T-helper 2 cell (primary cell): ENCODE results near the gene ADAMTS2.
A peak's percentile ranks its signal among the peaks of the same experiment; 100 is the strongest.

Experiments used
- DNase-seq, 5 experiments: peaks; one replicate each; pipeline versions ENCODE4 v3.0.0 to v3.0.0-alpha.2; 2012 to 2022

The ADAMTS2 gene

GRCh38 chr5:179170606-179171005 is 174.7 kb downstream of the ADAMTS2 start:
- no peak for DNase-seq

GRCh38 chr5:179169836-179170235 is 175.4 kb downstream of the ADAMTS2 start:
- no peak for DNase-seq

DNA sequence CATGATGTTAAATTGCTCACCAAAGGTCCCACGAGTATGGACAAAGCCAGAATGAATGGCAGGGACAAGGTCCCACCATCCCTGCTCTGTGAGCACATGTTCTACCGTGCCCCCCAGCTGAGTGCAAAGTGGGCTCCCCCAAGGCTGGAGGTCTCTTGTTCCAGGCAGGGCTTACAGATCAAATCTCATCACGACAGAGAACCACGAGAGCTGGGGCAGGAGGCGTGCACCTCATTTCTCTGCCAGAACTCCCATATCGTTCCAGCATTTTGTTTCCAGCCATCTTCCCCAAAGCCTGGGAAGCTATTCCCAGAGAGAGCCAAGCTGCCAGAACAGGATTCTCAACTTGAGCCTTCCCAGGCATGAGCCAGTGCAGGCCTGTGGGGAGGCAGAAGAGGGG is 176.6 kb downstream of the ADAMTS2 start:
- DNase-seq: no peak

DNA sequence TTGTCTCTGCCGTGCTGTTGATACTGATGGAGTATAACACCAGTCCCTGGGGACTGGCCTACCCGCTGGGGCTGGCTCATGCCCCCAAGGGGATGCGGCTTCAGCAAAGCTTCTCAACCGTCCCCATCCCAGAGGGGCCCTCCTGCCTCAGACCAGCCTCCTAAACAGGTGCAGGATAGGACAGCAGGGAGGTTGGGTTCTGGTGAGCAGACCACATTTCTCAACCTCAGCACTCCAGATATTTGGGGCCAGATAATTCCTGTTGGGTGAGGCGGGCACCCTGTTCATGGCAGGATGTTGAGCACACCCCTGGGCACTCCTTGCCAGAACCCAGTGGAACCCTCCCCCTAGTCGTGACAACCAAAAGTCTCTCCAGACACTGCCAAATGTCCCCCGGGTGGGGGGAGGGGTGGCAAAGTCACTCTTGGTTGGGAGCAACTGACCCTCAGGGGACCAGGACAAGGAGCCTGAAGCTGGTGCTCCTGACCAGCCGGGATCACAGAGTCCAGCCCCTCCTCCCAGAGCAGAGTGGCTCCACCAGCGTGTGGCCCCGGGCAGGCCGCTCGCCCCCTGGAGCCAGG is 177.3 kb downstream of the ADAMTS2 start:
- no peak for DNase-seq

- DNase-seq: peak; percentile 17 to 50 (median 41)
Observed at GRCh38 chr5:179166886-179167841, 178.1 kb downstream of the ADAMTS2 start.

- DNase-seq: no peak
Observed at GRCh38 chr5:179166171-179166885, 178.9 kb downstream of the ADAMTS2 start.

- DNase-seq: no peak
Observed at GRCh38 chr5:179165421-179166170, 179.7 kb downstream of the ADAMTS2 start.

GRCh38 chr5:179164331-179165311 is 180.6 kb downstream of the ADAMTS2 start:
- DNase-seq: no peak

DNA sequence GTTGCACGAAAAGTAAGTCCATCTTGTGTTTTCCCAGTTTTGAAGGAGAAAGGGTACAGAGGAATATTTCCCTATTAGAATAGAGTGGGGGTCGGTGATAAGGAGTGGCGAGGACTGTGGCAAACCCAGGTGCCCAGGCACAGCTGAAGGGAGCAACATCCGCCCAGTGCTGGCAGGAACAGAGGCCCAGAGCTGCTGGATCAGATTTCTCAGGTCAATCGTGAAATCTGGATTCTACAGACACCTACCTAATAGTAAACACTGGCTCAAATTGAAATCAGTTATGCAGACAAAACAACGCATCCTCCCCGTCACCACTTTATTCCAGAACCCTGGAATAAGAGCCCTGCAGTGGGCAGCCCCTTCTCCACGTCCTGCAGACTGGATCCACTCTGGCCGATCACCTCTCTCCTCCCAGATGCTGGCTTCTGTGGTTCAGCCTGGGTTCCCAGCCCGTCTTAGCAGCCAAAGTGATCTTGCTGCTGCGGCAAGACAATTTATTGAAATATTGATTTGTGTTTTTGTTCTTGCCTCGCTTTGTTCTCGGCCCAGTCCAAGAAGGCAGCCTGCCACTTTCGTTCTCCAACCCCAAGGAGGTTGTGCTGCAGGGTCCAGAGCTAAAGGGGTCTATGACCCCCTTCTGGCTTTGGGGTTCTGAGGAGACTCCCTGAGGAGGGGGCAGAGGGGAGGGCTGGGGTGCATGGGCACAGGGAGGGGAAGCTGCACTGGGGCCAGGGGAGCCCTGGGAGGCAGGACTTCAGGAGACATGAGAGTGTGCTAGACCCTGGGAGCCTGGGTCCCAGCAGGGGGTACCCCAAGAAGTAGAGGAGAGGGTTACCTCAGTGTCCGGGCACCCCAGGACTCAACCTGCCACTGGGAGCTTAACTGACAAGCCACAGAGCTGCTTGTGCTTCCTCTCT is 181.8 kb downstream of the ADAMTS2 start:
- no peak for DNase-seq

DNA sequence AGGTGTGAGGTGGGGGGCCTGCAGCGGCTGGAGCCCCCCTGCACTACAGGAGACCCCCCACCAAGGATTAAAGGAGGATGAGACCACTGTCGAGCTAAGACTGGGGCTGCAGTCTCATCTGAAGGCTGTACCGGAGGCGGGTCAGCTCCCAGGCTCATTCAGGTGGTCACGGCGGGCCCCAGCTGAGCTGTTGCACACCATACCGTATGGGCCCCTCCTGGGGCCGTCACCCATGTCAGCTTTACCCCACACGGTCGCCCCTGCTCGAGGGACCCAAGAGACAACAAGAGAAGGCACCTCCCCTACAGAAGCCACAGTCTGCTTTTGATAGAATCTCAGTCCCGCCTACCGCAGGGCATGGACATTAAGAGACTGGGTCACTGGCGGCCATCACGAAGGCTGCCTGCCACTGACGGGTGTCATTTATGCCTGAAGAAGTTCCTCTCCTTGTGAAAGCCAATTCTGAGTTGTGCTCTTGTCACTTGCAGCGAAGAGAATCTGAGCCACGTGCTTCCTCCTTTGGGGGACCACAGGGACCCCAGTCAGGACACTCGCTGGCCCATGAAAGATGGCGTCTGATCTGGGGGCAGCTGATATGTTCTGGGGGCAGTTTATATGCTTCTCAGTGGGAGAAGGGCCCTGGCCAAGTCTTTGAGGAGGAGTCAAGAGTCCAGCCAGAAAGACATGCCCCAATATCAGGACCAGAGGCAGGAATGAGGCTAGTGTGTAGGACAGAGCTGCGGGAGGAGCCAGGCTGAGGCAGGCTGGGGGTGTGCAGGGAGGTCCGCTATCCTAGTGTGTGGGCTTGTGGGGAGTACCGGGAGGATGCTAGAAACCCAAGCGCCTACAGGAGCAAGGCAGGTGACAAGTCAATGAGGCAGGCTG is 182.7 kb downstream of the ADAMTS2 start:
- no peak for DNase-seq

DNA sequence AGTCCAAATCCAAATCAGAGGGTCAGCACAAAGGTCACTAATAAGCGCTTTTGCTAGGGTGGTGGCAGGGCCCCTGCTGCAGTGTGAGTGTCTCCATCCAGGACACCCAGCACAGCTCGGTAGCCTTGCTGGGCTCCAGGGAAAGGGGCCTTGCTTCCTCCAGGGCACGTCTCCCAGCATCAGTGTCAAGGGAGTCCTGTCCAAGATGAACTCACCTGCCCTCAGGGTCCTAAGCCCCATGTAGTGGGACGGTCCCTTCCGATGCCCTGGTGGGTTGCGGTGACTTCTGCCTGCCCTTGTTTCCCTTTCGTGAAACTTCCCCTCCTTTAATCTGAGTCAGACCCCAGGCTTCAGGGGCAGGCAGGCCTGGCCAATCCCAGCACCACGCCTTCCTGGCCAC is 183.4 kb downstream of the ADAMTS2 start:
- no peak for DNase-seq

GRCh38 chr5:179160584-179160983 is 184.7 kb downstream of the ADAMTS2 start:
- DNase-seq: no peak

- DNase-seq: no peak
Observed at GRCh38 chr5:179158556-179158955, 186.7 kb downstream of the ADAMTS2 start.

DNA sequence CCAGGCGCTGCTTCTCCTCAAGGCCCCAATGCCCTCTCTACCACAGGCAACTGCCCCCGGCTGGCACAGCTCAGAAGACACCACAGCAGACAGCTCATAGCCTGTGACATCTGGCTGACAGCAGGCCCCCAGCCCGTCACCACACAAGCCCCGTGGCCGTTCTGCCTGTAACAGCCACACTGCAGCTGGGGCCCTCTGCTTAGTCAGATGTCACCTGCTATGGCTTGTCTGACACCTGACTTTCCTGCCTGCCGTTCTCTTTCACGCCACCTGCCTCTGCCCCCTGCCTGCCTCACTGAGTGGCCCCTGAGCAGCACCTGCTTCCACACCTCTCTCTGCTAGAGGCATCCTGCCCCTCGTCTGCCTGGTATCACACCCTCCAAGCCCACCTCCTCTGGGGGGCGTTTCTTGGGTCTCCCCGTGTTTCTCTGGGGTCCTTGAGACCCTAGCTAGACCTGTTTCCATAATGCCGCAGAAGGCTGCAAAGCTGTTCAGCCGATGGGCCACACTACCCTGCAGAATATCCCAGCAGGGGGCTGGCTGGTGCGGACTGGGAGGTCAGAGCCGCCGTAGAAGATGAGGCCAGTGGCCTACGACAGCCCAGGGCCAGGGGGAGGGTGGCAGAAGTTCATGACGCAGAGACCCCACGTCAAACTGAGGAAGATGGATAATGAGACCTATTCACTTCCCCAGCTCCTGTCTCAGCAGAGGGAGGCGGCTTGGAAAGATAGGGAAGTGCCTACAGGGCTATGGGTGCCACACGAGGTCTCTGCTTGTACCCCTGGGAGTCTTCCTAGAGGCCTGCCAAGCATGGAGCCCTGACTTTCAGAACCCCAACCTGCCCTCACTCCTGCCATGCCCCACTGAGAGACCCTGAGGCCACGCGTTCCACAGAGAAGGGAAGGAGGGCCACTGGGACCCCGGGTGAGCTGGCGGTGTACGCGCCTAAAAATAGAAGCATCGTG is 190.0 kb downstream of the ADAMTS2 start:
- no peak for DNase-seq

- no peak for DNase-seq
Observed at GRCh38 chr5:179154346-179154990, 190.8 kb downstream of the ADAMTS2 start.

- DNase-seq: no peak
Observed at GRCh38 chr5:179153921-179154345, 191.3 kb downstream of the ADAMTS2 start.

DNA sequence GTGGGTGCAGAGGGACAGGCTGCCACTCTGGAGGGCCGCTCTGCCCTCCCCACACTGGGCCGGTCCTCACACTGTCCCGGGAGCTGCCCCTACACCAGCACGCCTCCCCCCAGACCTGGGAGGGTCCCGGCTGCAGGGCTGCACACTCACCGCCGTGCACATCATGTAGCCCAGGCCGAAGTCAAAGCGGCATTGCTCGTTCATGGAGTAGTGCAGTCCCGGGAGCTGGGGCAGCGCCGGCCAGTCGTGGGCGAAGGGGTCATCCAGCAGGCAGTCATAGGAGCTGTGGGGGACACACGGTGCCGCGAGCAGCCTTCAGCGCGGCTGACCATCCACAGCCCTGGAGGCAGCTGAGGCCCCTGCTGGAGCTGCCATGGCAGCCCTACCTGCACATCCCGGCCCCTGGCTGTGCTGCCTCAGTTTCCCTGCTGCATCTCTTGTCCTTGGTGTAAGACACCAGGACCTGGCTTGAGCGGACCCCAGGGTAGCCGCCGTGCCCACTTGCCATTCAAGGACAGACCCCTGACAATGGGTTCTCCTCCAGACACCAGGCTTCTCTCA is 191.8 kb downstream of the ADAMTS2 start:
- DNase-seq: no peak
